ENCODE results near the gene SMIM10.
"Not testable (repeated sequence)": the region's sequence is repeated elsewhere in the genome, so short reads cannot be mapped to it uniquely, and the experiment has no call there.

SMIM10 gene

GRCh38 chrX:135010921-135011320, 20.1 kb downstream of the SMIM10 start:
- DNase-seq (ENCODE audit: low read depth in 2 of 2) = no peak

- no peak for DNase-seq (ENCODE audit: low read depth in 2 of 2)
These were observed 24.9 kb downstream of the SMIM10 start for GRCh38 chrX:135015523-135016245.

- DNase-seq (ENCODE audit: low read depth in 2 of 2) = not testable (repeated sequence)
These were observed 29.1 kb downstream of the SMIM10 start for GRCh38 chrX:135019890-135020289.

- DNase-seq (ENCODE audit: low read depth in 2 of 2) = not testable (repeated sequence)
These were observed 33.0 kb downstream of the SMIM10 start for GRCh38 chrX:135023791-135024190.

GRCh38 chrX:135024526-135024925, 33.7 kb downstream of the SMIM10 start:
- no peak for DNase-seq (ENCODE audit: low read depth in 2 of 2)

- not testable (repeated sequence) for DNase-seq (ENCODE audit: low read depth in 2 of 2)
These were observed 39.6 kb downstream of the SMIM10 start for GRCh38 chrX:135030207-135030963.

GRCh38 chrX:135041149-135042123, 50.6 kb downstream of the SMIM10 start:
- not testable (repeated sequence) for DNase-seq (ENCODE audit: low read depth in 2 of 2)

All from stimulated activated CD4-positive, alpha-beta T cell treated with anti-CD3 and anti-CD28 coated beads, Interleukin-4, amount 100 ng/mL, for 48 hours (primary cell).